ENCODE results near the gene SASH3.

The SASH3 gene

DNA sequence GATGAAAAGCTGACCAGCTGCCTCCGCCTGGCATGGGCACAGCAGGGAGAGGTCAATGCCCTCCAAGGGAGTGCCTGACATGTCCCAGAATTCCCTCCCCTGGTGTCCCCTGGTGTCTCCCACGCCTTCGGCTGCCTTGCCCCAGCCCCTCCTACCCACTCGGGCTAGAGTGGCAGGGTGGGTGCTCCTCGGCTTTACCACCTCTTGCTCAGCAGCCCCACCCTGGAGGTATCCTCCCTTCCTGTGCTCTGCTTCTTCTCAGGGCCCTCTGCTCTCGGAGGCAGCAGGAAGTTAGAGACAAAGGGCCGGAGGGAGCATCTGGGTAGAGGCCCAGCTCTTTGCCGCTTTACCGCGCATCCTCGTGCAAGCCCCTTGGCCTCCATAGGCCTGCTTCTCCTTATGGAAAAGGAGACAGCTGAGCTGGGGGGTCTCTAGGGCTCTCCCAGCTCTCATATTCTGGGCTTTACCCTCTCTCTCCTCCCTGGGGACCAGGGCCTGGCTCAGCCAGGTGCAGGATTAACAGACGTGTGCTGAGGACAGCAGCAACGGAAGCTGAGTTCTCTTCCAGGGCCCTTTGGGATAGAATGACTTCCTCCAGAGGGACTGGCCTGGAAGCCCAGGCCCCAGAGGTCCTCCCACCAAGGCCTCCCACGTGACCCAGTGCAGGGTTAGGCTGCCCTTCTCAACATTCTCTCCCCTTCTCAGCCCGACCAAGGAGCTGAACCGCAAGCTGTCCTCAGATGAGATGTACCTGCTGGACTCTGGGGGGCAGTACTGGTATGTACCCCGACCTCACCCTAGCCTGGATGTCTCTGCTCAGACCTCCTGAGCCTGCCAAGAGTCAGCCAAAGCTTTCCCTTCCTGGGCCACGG lies 23.7 kb upstream of the SASH3 start:
- no peak for DNase-seq (ENCODE audit: low read depth)
- TF ChIP-seq, protein P1, sequence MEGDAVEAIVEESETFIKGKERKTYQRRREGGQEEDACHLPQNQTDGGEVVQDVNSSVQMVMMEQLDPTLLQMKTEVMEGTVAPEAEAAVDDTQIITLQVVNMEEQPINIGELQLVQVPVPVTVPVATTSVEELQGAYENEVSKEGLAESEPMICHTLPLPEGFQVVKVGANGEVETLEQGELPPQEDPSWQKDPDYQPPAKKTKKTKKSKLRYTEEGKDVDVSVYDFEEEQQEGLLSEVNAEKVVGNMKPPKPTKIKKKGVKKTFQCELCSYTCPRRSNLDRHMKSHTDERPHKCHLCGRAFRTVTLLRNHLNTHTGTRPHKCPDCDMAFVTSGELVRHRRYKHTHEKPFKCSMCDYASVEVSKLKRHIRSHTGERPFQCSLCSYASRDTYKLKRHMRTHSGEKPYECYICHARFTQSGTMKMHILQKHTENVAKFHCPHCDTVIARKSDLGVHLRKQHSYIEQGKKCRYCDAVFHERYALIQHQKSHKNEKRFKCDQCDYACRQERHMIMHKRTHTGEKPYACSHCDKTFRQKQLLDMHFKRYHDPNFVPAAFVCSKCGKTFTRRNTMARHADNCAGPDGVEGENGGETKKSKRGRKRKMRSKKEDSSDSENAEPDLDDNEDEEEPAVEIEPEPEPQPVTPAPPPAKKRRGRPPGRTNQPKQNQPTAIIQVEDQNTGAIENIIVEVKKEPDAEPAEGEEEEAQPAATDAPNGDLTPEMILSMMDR (conservative IDR thresholded peaks at IDR 0.05; ENCODE audit: control insufficient read depth, insufficient read depth, low read depth, low read length), result no peak
- no peak overlapping the region for H3K4me3 ChIP-seq (ENCODE audit: control insufficient read depth, low read depth, low read length)

DNA sequence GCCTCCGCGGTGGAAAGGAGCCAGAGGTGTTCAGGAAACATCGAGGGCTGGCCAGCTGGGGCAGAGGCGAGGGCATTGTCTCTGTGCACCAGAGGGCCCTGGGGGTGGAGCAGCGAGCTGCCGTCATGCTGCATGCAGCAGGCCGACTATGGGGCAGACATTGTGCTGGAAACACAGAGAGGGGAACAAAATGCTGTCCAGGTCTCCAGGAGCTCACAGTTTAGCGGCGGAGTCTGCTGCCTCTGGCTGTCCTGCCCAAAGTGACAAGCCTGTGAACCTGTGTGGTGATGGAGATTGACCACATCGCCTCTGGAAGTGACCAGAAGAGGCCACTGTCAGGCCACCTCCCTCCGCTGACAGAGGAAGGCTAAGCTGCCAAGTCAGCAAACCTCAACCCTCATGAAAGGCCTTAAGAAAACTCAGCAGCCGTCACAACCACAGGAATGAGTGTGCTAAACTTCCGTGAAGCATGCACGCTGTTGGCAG lies 20.1 kb upstream of the SASH3 start:
- TF ChIP-seq, protein P1 (conservative IDR thresholded peaks at IDR 0.05; ENCODE audit: control insufficient read depth, insufficient read depth, low read depth, low read length), result no peak
- DNase-seq (ENCODE audit: low read depth), result peak; percentile 84
- no peak overlapping the region for H3K4me3 ChIP-seq (ENCODE audit: control insufficient read depth, low read depth, low read length)

DNA sequence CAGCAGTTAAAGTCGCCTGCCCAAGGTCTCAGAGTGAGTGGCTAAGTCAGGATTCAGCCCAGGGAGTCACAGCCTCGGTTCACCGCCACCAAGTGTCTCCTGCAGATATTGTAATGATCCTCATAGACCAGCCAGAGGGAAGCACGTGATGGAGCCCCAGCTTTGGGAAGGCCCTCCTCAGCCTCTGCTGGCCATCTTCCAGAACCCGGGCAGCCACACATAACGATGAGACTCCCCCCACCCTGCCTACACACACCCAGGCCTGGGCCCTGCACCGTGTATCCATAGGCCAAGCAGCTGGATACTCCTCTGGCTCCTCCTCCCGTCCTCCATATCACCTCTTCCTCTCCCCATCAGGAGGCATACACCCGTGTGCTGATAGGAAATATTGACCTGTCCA lies 19.6 kb upstream of the SASH3 start:
- no peak for DNase-seq (ENCODE audit: low read depth)
- no peak overlapping the region for H3K4me3 ChIP-seq (ENCODE audit: control insufficient read depth, low read depth, low read length)
- TF ChIP-seq, protein P1 (conservative IDR thresholded peaks at IDR 0.05; ENCODE audit: control insufficient read depth, insufficient read depth, low read depth, low read length), result no peak

DNA sequence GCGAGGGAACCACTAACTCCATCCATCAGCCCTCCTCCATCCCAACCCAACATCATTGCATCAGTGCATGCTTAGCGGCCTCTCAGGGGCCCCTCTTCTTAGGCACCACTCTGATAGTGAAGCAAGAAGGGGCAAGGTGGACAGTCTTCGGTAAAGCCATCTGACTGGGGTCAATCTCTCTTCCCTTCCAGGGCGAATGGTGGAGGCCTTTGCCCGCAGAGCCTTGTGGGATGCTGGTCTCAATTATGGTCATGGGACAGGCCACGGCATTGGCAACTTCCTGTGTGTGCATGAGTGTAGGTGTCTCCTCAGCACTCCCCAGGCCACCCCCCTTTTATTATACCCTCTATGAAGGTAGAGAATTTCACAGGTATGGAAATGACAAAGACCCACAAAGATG lies 18.8 kb upstream of the SASH3 start:
- no peak overlapping the region for H3K4me3 ChIP-seq (ENCODE audit: control insufficient read depth, low read depth, low read length)
- TF ChIP-seq, protein P1 (conservative IDR thresholded peaks at IDR 0.05; ENCODE audit: control insufficient read depth, insufficient read depth, low read depth, low read length), result no peak
- no peak for DNase-seq (ENCODE audit: low read depth)

DNA sequence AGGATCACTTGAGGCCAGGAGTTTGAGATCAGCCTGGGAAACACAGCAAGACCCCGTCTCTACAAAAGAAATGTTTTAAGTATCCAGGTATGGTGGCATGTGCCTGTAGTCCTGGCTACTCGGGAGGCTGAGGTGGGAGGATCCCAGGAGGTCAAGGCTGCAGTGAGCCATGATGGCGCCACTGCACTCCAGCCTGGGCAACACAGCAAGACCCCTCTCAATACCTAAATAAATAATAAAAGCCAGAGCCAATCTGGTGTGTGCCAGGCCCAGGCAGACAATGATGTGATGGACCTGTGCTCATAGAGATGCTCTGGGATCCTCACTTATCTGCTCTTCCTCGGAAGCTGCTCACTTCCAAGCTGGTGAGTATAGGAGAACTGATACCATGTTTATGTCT lies 18.2 kb upstream of the SASH3 start:
- TF ChIP-seq, protein P1 (conservative IDR thresholded peaks at IDR 0.05; ENCODE audit: control insufficient read depth, insufficient read depth, low read depth, low read length), result no peak
- no peak for DNase-seq (ENCODE audit: low read depth)
- H3K4me3 ChIP-seq (ENCODE audit: control insufficient read depth, low read depth, low read length), result no peak overlapping the region

DNA sequence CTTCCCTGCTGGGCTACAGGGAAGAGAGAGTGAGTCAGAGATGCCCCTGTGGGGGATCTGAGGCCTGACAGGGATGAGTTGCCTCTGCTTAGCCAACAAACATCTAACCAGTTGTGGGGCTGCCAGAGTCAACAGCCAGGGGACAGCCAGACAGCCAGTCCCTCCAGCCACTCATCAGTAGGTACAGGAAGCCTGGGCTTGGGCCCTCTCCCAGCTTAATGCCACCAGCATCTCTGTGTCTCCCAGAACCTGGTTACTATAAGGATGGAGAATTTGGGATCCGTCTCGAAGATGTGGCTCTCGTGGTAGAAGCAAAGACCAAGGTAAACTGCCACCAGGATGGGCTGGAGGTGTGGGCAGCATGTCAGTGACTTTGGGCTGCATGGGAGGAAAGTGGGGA lies 17.3 kb upstream of the SASH3 start:
- TF ChIP-seq, protein P1 (conservative IDR thresholded peaks at IDR 0.05; ENCODE audit: control insufficient read depth, insufficient read depth, low read depth, low read length), result no peak
- no peak overlapping the region for H3K4me3 ChIP-seq (ENCODE audit: control insufficient read depth, low read depth, low read length)
- peak; percentile 27 for DNase-seq (ENCODE audit: low read depth)

Measured in fibroblast of mammary gland (primary cell).